HepG2 (cell line): ENCODE data around the gene GRB10. TPM values are rescaled to one million over a fixed set of nuclear protein-coding genes. Genes with fewer than 3 reads are reported as not detected.
A peak's percentile ranks its signal among the peaks of the same experiment; 100 is the strongest.

Experiments
- MATR3 ChIP-seq: sonication (generic); formaldehyde crosslinking; IDR thresholded peaks from 2 replicates; pipeline ENCODE4 v1.4.0; 2020; ENCODE audit warnings: missing genetic modification reagents
- RBM22 ChIP-seq: fragments of 200-400 bp; formaldehyde crosslinking; optimal IDR thresholded peaks from 2 replicates; pipeline ENCODE3; 2017; ENCODE audit warnings: mild to moderate bottlenecking, low read length, moderate library complexity
- REPIN1 ChIP-seq: sonication (generic); formaldehyde crosslinking; IDR thresholded peaks from 2 replicates; pipeline ENCODE4 v1.8.0; 2022; ENCODE audit warnings: missing genetic modification reagents, low read depth, mild to moderate bottlenecking, borderline replicate concordance
- SRSF4 ChIP-seq: fragments of 200-400 bp; formaldehyde crosslinking; IDR thresholded peaks from one replicate; pipeline ENCODE4 v1.6.1; 2018; ENCODE audit warnings: mild to moderate bottlenecking, low read depth, low read length, moderate library complexity; ENCODE audit not compliant: poor library complexity, severe bottlenecking
- ZFP36 ChIP-seq: fragments of 150-350 bp; IDR thresholded peaks from 2 replicates; pipeline ENCODE4 v1.6.1; 2018; ENCODE audit warnings: borderline replicate concordance, low read length, low read depth; ENCODE audit not compliant: partially characterized antibody
- ZKSCAN1 ChIP-seq: fragments of 150-350 bp; IDR thresholded peaks from 2 replicates; pipeline ENCODE4 v1.6.1; 2014; ENCODE audit warnings: low read length
- ZNF24 ChIP-seq: fragments of 450-650 bp; IDR thresholded peaks from 2 replicates; pipeline ENCODE4 v1.6.1; 2017; ENCODE audit warnings: antibody characterized with exemption, mild to moderate bottlenecking
- ZNF263 ChIP-seq: sonication (generic); formaldehyde crosslinking; IDR thresholded peaks from 2 replicates; pipeline ENCODE4 v1.4.0; 2020; ENCODE audit warnings: missing genetic modification reagents
- ZNF329 ChIP-seq: sonication (generic); formaldehyde crosslinking; IDR thresholded peaks from 2 replicates; pipeline ENCODE4 v1.9.0; 2021; ENCODE audit warnings: low read depth, mild to moderate bottlenecking, missing genetic modification reagents
- ZNF33B ChIP-seq: sonication (generic); formaldehyde crosslinking; IDR thresholded peaks from 2 replicates; pipeline ENCODE4 v1.5.1; 2020; ENCODE audit warnings: mild to moderate bottlenecking, missing genetic modification reagents
- ZNF674 ChIP-seq: sonication (generic); formaldehyde crosslinking; IDR thresholded peaks from 2 replicates; pipeline ENCODE4 v1.5.0; 2020; ENCODE audit warnings: low read depth, mild to moderate bottlenecking, missing genetic modification reagents
- ZNF781 ChIP-seq: sonication (generic); formaldehyde crosslinking; IDR thresholded peaks from 2 replicates; pipeline ENCODE4 v1.5.1; 2020; ENCODE audit warnings: borderline replicate concordance, mild to moderate bottlenecking, missing genetic modification reagents; ENCODE audit errors: not compliant biosample characterization
- polyA plus RNA-seq, 8 experiments: library from polyadenylated mRNA; depleted of rRNA in 3 of 8; stranded (reverse) in 7 of 8; unstranded in 1 of 8; fragments of >200 nt; fragmentation: Illumina TruSeq in 4 of 8; extraction: Trizol in 4 of 8; gene quantifications; 2 replicates each; pipeline versions ENCODE4 v1.2.1 to v1.2.3, GENCODE V29; 2011 to 2016; ENCODE audit warnings: low read depth in 4 of 8, missing spikeins in 1 of 8, mixed read lengths in 1 of 8; ENCODE audit not compliant: insufficient read depth in 1 of 8
- total RNA-seq, 5 experiments: library from RNA; depleted of rRNA; stranded (reverse); fragments of >200 nt; fragmentation: Illumina TruSeq; extraction: Trizol; gene quantifications; 2 replicates each; pipeline ENCODE4 v1.2.3, GENCODE V29; 2016; ENCODE audit warnings: low read depth in 1 of 5
- TF ChIP-seq, protein P1 (sequence below): IDR thresholded peaks from 2 replicates; pipeline ENCODE4 v1.6.1; 2016; ENCODE audit warnings: mild to moderate bottlenecking
- TF ChIP-seq, protein P2 (sequence below): sonication (generic); formaldehyde crosslinking; IDR thresholded peaks from 2 replicates; pipeline ENCODE4 v1.4.0; 2020; ENCODE audit warnings: missing genetic modification reagents
- TF ChIP-seq, protein P3 (sequence below): sonication (generic); formaldehyde crosslinking; IDR thresholded peaks from 2 replicates; pipeline ENCODE4 v1.8.0; 2022; ENCODE audit warnings: missing genetic modification reagents, mild to moderate bottlenecking, borderline replicate concordance
- TF ChIP-seq, protein P4 (sequence below): sonication (generic); formaldehyde crosslinking; IDR thresholded peaks from 2 replicates; pipeline ENCODE4 v1.5.1; 2020; ENCODE audit warnings: missing genetic modification reagents, mild to moderate bottlenecking, borderline replicate concordance
- TF ChIP-seq, protein P5 (sequence below): sonication (generic); formaldehyde crosslinking; IDR thresholded peaks from 2 replicates; pipeline ENCODE4 v1.5.0; 2020; ENCODE audit warnings: mild to moderate bottlenecking, missing genetic modification reagents, moderate library complexity

The GRB10 gene
- total and polyA plus RNA-seq, 2 of the 13 experiments (the other 11 are each of a cell fraction or from before 2014, with no cell fraction given): 4.0 to 6.8 TPM

DNA sequence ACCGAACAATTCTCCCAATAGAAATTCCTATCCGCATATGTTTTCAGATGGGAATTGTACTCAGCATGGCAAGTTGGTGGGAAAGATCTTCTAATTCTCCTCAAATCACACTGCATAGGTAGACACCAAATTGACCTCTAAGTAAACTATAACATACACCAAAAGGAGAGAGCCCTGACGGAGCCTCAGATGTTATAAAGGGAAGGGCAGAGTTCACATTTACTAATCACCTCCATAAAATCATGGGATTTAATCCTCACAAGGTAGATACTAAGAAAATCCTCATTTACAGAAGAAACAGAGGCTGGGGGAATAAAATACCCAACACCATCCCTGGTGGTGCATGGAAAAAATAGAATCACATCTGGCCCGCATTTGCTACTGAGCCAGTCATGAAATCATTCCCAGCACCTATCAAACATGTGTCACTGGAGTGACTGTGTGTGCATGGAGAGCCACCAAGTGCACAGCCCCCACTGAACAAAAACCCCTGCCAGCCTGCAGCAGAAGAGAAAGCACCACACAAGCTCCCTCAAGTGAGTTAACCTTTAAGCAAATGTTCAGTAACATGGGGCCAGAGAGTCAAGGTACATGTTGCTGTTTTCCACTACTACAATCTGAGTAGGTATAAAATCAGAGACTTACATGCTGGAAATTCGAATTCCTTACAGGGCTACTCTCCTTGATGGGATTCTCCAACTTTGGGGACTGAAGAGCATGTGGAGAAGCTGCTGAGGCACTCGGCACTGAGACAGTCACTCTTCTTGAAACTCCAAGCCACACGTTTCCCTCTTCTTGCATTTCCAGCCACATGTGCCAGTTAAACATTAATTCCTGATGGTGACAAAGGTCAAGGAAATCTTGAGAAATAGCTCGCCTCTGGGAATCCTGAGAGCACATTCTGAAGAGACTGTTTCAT is 217.8 kb downstream of the GRB10 start, which contains the start of gene DDC (continued):
- TF ChIP-seq ZNF781 (CRISPR knock-in tag) (no peak), ZNF329 (CRISPR knock-in tag) (no peak), SRSF4 (no peak), ZNF263 (0 out of 2 replicates have a peak, but pooled peaks have one; percentile 29), ZFP36 (no peak), ZNF33B (CRISPR knock-in tag) (no peak), ZNF674 (CRISPR knock-in tag) (no peak), RBM22 (no peak), REPIN1 (CRISPR knock-in tag) (0 out of 2 replicates have a peak, but pooled peaks have one; percentile 47), ZKSCAN1 (no peak), MATR3 (CRISPR knock-in tag) (no peak), ZNF24 (no peak)
- TF ChIP-seq, protein P1, sequence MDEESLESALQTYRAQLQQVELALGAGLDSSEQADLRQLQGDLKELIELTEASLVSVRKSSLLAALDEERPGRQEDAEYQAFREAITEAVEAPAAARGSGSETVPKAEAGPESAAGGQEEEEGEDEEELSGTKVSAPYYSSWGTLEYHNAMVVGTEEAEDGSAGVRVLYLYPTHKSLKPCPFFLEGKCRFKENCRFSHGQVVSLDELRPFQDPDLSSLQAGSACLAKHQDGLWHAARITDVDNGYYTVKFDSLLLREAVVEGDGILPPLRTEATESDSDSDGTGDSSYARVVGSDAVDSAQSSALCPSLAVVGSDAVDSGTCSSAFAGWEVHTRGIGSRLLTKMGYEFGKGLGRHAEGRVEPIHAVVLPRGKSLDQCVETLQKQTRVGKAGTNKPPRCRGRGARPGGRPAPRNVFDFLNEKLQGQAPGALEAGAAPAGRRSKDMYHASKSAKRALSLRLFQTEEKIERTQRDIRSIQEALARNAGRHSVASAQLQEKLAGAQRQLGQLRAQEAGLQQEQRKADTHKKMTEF (CRISPR knock-in tag): no peak; the same call in 1 of the 2 replicates
- TF ChIP-seq, protein P2, sequence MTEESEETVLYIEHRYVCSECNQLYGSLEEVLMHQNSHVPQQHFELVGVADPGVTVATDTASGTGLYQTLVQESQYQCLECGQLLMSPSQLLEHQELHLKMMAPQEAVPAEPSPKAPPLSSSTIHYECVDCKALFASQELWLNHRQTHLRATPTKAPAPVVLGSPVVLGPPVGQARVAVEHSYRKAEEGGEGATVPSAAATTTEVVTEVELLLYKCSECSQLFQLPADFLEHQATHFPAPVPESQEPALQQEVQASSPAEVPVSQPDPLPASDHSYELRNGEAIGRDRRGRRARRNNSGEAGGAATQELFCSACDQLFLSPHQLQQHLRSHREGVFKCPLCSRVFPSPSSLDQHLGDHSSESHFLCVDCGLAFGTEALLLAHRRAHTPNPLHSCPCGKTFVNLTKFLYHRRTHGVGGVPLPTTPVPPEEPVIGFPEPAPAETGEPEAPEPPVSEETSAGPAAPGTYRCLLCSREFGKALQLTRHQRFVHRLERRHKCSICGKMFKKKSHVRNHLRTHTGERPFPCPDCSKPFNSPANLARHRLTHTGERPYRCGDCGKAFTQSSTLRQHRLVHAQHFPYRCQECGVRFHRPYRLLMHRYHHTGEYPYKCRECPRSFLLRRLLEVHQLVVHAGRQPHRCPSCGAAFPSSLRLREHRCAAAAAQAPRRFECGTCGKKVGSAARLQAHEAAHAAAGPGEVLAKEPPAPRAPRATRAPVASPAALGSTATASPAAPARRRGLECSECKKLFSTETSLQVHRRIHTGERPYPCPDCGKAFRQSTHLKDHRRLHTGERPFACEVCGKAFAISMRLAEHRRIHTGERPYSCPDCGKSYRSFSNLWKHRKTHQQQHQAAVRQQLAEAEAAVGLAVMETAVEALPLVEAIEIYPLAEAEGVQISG (CRISPR knock-in tag): no peak; the same call in 1 of the 2 replicates
- TF ChIP-seq, protein P3, sequence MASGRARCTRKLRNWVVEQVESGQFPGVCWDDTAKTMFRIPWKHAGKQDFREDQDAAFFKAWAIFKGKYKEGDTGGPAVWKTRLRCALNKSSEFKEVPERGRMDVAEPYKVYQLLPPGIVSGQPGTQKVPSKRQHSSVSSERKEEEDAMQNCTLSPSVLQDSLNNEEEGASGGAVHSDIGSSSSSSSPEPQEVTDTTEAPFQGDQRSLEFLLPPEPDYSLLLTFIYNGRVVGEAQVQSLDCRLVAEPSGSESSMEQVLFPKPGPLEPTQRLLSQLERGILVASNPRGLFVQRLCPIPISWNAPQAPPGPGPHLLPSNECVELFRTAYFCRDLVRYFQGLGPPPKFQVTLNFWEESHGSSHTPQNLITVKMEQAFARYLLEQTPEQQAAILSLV (CRISPR knock-in tag): no peak
- TF ChIP-seq, protein P4, sequence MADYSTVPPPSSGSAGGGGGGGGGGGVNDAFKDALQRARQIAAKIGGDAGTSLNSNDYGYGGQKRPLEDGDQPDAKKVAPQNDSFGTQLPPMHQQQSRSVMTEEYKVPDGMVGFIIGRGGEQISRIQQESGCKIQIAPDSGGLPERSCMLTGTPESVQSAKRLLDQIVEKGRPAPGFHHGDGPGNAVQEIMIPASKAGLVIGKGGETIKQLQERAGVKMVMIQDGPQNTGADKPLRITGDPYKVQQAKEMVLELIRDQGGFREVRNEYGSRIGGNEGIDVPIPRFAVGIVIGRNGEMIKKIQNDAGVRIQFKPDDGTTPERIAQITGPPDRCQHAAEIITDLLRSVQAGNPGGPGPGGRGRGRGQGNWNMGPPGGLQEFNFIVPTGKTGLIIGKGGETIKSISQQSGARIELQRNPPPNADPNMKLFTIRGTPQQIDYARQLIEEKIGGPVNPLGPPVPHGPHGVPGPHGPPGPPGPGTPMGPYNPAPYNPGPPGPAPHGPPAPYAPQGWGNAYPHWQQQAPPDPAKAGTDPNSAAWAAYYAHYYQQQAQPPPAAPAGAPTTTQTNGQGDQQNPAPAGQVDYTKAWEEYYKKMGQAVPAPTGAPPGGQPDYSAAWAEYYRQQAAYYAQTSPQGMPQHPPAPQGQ: no peak
- TF ChIP-seq, protein P5, sequence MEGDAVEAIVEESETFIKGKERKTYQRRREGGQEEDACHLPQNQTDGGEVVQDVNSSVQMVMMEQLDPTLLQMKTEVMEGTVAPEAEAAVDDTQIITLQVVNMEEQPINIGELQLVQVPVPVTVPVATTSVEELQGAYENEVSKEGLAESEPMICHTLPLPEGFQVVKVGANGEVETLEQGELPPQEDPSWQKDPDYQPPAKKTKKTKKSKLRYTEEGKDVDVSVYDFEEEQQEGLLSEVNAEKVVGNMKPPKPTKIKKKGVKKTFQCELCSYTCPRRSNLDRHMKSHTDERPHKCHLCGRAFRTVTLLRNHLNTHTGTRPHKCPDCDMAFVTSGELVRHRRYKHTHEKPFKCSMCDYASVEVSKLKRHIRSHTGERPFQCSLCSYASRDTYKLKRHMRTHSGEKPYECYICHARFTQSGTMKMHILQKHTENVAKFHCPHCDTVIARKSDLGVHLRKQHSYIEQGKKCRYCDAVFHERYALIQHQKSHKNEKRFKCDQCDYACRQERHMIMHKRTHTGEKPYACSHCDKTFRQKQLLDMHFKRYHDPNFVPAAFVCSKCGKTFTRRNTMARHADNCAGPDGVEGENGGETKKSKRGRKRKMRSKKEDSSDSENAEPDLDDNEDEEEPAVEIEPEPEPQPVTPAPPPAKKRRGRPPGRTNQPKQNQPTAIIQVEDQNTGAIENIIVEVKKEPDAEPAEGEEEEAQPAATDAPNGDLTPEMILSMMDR: no peak
